Measurements from ENCODE around the gene NUDT19.
"Not testable (repeated sequence)": the region's sequence is repeated elsewhere in the genome, so short reads cannot be mapped to it uniquely, and the experiment has no call there.

NUDT19 gene

GRCh38 chr19:32691291-32691951 lies at the start of gene NUDT19:
NUDT19 (plus strand) TSS chr19:32691821; CDS start chr19:32691961, 140 bp downstream.
- DNase-seq: peak; percentile 77

GRCh38 chr19:32642771-32643170 lies 48.9 kb upstream of the NUDT19 start:
- DNase-seq: no peak

GRCh38 chr19:32646556-32646955 lies 45.1 kb upstream of the NUDT19 start:
- DNase-seq: no peak

GRCh38 chr19:32647361-32647760 lies 44.3 kb upstream of the NUDT19 start:
- DNase-seq: no peak

- DNase-seq: no peak
Observed at GRCh38 chr19:32649751-32650150, 41.9 kb upstream of the NUDT19 start.

- no peak for DNase-seq
Observed at GRCh38 chr19:32650671-32651070, 41.0 kb upstream of the NUDT19 start.

- DNase-seq: no peak
Observed at GRCh38 chr19:32651729-32652140, 39.9 kb upstream of the NUDT19 start.

GRCh38 chr19:32652331-32652730 lies 39.3 kb upstream of the NUDT19 start:
- DNase-seq: not testable (repeated sequence)

- DNase-seq: peak; percentile 41
Observed at GRCh38 chr19:32652894-32653598, 38.6 kb upstream of the NUDT19 start.

GRCh38 chr19:32653599-32653915 lies 38.1 kb upstream of the NUDT19 start:
- no peak for DNase-seq

- DNase-seq: not testable (repeated sequence)
Observed at GRCh38 chr19:32656379-32656778, 35.2 kb upstream of the NUDT19 start.

GRCh38 chr19:32658075-32658474 lies 33.5 kb upstream of the NUDT19 start:
- DNase-seq: no peak

GRCh38 chr19:32658527-32658926 lies 33.1 kb upstream of the NUDT19 start:
- no peak for DNase-seq

- no peak for DNase-seq
Observed at GRCh38 chr19:32661318-32661717, 30.3 kb upstream of the NUDT19 start.

GRCh38 chr19:32662186-32662585 lies 29.4 kb upstream of the NUDT19 start:
- peak; percentile 19 for DNase-seq

GRCh38 chr19:32666084-32666483 lies 25.5 kb upstream of the NUDT19 start:
- DNase-seq: no peak

- no peak for DNase-seq
Observed at GRCh38 chr19:32669310-32669709, 22.3 kb upstream of the NUDT19 start.

- DNase-seq: peak; percentile 16
Observed at GRCh38 chr19:32671883-32672593, 19.6 kb upstream of the NUDT19 start.

- no peak for DNase-seq
Observed at GRCh38 chr19:32672841-32673240, 18.8 kb upstream of the NUDT19 start.

GRCh38 chr19:32673573-32673972 lies 18.0 kb upstream of the NUDT19 start:
- DNase-seq: no peak

- no peak for DNase-seq
Observed at GRCh38 chr19:32674153-32674930, 17.3 kb upstream of the NUDT19 start.

- DNase-seq: peak; percentile 98
Observed at GRCh38 chr19:32674931-32675719, 16.5 kb upstream of the NUDT19 start, which contains the start of gene ANKRD27. ANKRD27 (minus strand) TSS chr19:32675180; CDS start chr19:32659015, 16,165 bp downstream.

All from fibroblast of upper back skin (primary cell).